ENCODE data around the gene YDJC. TPM values are rescaled to one million over a fixed set of nuclear protein-coding genes. Genes with fewer than 3 reads are reported as not detected.

YDJC gene
- total RNA-seq, 1 donor from 2014 or later, result 19.0 TPM

- no peak for DNase-seq (ENCODE audit: low spot score, unreplicated experiment)
- H3K4me1 Mint-ChIP-seq (ENCODE audit: low read depth), result peaks cover 5% of the 10 kb centered on the region
- no peak overlapping the region for H3K27ac Mint-ChIP-seq
- no peaks in the 10 kb centered on the region for H3K9me3 Mint-ChIP-seq (ENCODE audit: low read depth)
- no peak for TF ChIP-seq CTCF (IDR thresholded peaks at IDR 0.05; ENCODE audit: unreplicated experiment)
- no peak overlapping the region for H3K4me3 Mint-ChIP-seq (ENCODE audit: low read depth)
- H3K27me3 Mint-ChIP-seq, result no peaks in the 10 kb centered on the region
- no peaks in the 10 kb centered on the region for H3K36me3 Mint-ChIP-seq (ENCODE audit: insufficient read depth)
Observed at GRCh38 chr22:21663738-21664137, 33.9 kb upstream of the YDJC start.

- Mint-ChIP-seq H3K4me1 (ENCODE audit: low read depth) (peaks cover 6% of the 10 kb centered on the region), H3K36me3 (ENCODE audit: insufficient read depth) (no peaks in the 10 kb centered on the region), H3K9me3 (ENCODE audit: low read depth) (no peaks in the 10 kb centered on the region), H3K27me3 (no peaks in the 10 kb centered on the region), H3K4me3 (ENCODE audit: low read depth) (no peak overlapping the region), H3K27ac (no peak overlapping the region)
- no peak for DNase-seq (ENCODE audit: low spot score, unreplicated experiment)
- no peak for TF ChIP-seq CTCF (IDR thresholded peaks at IDR 0.05; ENCODE audit: unreplicated experiment)
Observed at GRCh38 chr22:21661991-21662390, 32.2 kb upstream of the YDJC start.

- Mint-ChIP-seq H3K27me3 (no peaks in the 10 kb centered on the region), H3K36me3 (ENCODE audit: insufficient read depth) (no peaks in the 10 kb centered on the region), H3K27ac (no peak overlapping the region), H3K9me3 (ENCODE audit: low read depth) (no peaks in the 10 kb centered on the region), H3K4me3 (ENCODE audit: low read depth) (no peak overlapping the region), H3K4me1 (ENCODE audit: low read depth) (peaks cover 10% of the 10 kb centered on the region)
- TF ChIP-seq CTCF (IDR thresholded peaks at IDR 0.05; ENCODE audit: unreplicated experiment), result no peak
- no peak for DNase-seq (ENCODE audit: low spot score, unreplicated experiment)
Observed at GRCh38 chr22:21660904-21661303, 31.1 kb upstream of the YDJC start.

DNA sequence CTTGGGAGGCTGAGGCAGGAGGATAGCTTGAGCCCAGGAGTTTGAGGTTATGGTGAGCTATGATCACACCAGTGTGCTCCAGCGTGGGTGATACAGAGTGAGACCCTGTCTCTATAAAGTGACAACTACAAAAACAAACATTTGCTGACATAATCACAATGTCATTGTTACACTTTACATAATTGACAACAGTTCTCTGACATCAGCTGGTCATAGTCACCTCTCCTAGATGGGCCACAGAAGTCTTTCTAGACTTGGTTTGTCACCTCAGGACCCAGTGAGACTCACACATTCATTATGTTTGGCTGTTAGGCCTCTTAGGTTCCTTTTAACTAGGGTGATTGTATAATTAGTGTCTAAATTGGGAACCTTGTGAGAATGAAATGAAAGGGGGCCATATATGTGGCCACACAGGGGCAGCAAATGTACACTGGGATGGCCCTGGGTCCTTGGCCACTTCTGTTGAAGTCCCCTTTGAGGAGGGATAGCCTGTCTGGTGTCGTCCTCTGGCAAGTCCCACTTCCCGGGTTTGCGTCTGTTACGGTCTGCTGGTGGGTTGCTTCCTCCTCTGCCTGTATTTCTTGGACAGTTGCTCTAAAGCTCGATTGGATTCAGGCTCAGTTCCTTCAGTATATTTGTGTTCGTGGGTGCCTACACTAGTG lies 30.2 kb upstream of the YDJC start:
- no peak for TF ChIP-seq CTCF (IDR thresholded peaks at IDR 0.05; ENCODE audit: unreplicated experiment)
- H3K4me3 Mint-ChIP-seq (ENCODE audit: low read depth), result no peak overlapping the region
- no peaks in the 10 kb centered on the region for H3K36me3 Mint-ChIP-seq (ENCODE audit: insufficient read depth)
- no peaks in the 10 kb centered on the region for H3K27me3 Mint-ChIP-seq
- no peak for DNase-seq (ENCODE audit: low spot score, unreplicated experiment)
- H3K4me1 Mint-ChIP-seq (ENCODE audit: low read depth), result peaks cover 10% of the 10 kb centered on the region
- H3K9me3 Mint-ChIP-seq (ENCODE audit: low read depth), result no peaks in the 10 kb centered on the region
- no peak overlapping the region for H3K27ac Mint-ChIP-seq

DNA sequence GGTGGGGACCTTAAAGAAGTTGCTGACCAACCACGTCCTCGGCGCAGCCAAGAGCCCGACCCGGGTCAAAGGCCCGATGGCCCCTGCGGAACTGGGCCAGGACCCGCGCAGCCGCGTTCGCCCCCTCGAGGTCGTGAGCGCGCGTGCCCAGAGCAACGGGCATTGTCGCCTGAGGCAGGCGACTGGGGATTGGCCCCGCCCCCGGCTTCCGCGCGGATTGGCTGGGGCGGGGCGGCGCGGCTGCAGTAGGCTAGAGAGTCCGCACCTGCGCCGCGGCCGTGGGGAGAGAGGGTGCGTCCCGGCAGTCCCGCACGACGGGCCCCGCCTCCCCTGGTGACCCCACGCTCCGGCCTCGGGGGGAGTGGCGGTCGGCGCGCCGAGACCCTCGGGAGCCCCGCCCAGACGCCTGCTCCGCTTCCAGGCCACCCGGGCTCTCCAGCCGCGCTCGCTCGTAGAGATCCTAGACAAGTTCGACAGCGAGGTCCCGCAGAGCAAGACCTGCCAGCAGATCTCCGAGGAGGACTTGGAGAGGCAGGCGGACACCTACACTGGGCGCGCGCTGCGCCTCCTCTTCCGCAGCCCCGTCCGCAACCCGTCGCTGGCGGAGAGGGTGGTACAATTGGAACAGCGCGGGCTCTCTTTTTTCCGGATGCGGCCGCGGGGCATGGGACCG lies 27.7 kb upstream of the YDJC start:
- Mint-ChIP-seq H3K9me3 (ENCODE audit: low read depth) (no peaks in the 10 kb centered on the region), H3K27ac (peak overlapping the region; percentile 91), H3K36me3 (ENCODE audit: insufficient read depth) (no peaks in the 10 kb centered on the region), H3K27me3 (no peaks in the 10 kb centered on the region), H3K4me1 (ENCODE audit: low read depth) (peaks cover 11% of the 10 kb centered on the region), H3K4me3 (ENCODE audit: low read depth) (peak overlapping the region; percentile 84)
- peak; percentile 42 for TF ChIP-seq CTCF (IDR thresholded peaks at IDR 0.05; ENCODE audit: unreplicated experiment)
- peak; percentile 75 for DNase-seq (ENCODE audit: low spot score, unreplicated experiment)
